ENCODE measurements around the gene STOX1. TPM values are rescaled to one million over a fixed set of nuclear protein-coding genes. Genes with fewer than 3 reads are reported as not detected.
A peak's percentile ranks its signal among the peaks of the same experiment; 100 is the strongest.

The STOX1 gene
- total and polyA plus RNA-seq, 2 of the 8 experiments (the other 6 are each of a cell fraction or from before 2014, with no cell fraction given): 0.92 to 2.6 TPM

GRCh38 chr10:68871105-68871711 lies 43.9 kb downstream of the STOX1 start:
- DNase-seq (ENCODE audit: low read depth in 1 of 2, low spot score in 2 of 2): no peak
- Histone ChIP-seq H4K20me1 (replicated peaks in 1 of 2; ENCODE audit: control insufficient read depth in 1 of 2, insufficient read depth in 2 of 2, low read length in 2 of 2) (no peaks in the 10 kb centered on the region), H2BK12ac (ENCODE audit: low read depth, low read length) (no peak overlapping the region), H3K27me3 (replicated peaks in 1 of 4; ENCODE audit: control insufficient read depth in 3 of 4, extremely low read depth in 1 of 4, insufficient read depth in 3 of 4, low read length in 3 of 4) (no peaks in the 10 kb centered on the region), H4K5ac (ENCODE audit: insufficient read length, low read depth, low read length) (no peak overlapping the region), H2BK120ac (replicated peaks; ENCODE audit: low read depth, low read length) (no peak overlapping the region), H3K79me2 (ENCODE audit: control insufficient read depth in 1 of 2, insufficient read depth in 2 of 2, low read length in 2 of 2) (no peaks in the 10 kb centered on the region), H2AK5ac (ENCODE audit: low read depth, low read length) (no peak overlapping the region), H3K23me2 (ENCODE audit: low read depth, low read length) (no peaks in the 10 kb centered on the region), H3K56ac (replicated peaks; ENCODE audit: insufficient read length, low read depth, low read length) (no peak overlapping the region), H3K9ac (replicated peaks in 1 of 4; ENCODE audit: extremely low read depth in 1 of 4, low read depth in 3 of 4, low read length in 3 of 4) (no peak overlapping the region), H3K4me1 (replicated peaks in 1 of 4; ENCODE audit: control insufficient read depth in 3 of 4, insufficient read depth in 4 of 4, low read length in 3 of 4) (peaks cover 0 to 13% (median 7%) of the 10 kb centered on the region in 4 experiments; a peak in 4 of 7 replicates), H2BK5ac (ENCODE audit: low read depth, low read length) (no peak overlapping the region), H3K79me1 (ENCODE audit: low read depth, low read length) (no peaks in the 10 kb centered on the region), H3K36me3 (ENCODE audit: control insufficient read depth in 2 of 4, insufficient read depth in 4 of 4, low read length in 3 of 4) (no peaks in the 10 kb centered on the region), H3K23ac (ENCODE audit: insufficient read length) (no peak overlapping the region), H3K4me3 (ENCODE audit: extremely low read depth in 1 of 4, insufficient read depth in 2 of 4, low read depth in 3 of 4, low read length in 4 of 4) (peak overlapping the region in 1 of 4 experiments; percentile 27; a peak in 3 of 8 replicates), H3K9me3 (ENCODE audit: insufficient read depth in 2 of 2, low read depth in 1 of 2, low read length in 1 of 2) (peaks cover 8 to 21% of the 10 kb centered on the region in 2 experiments), H3K18ac (ENCODE audit: extremely low read depth, low read length) (peak overlapping the region; percentile 2; the same call in 1 of the 2 replicates), H3K4ac (replicated peaks; ENCODE audit: insufficient read length, low read depth, low read length) (no peak overlapping the region), H2BK20ac (ENCODE audit: low read length) (no peak overlapping the region), H4K8ac (ENCODE audit: extremely low read depth, insufficient read depth, low read length) (no peak overlapping the region), H3K27ac (ENCODE audit: low read depth, low read length) (no peak overlapping the region), H2BK15ac (ENCODE audit: low read length) (no peak overlapping the region), H3K4me2 (ENCODE audit: insufficient read depth in 1 of 2, low read depth in 2 of 2, low read length in 2 of 2) (peak overlapping the region; percentile 30 to 52), H2AFZ (ENCODE audit: low read length) (no peak overlapping the region), H3K14ac (ENCODE audit: insufficient read length) (no peak overlapping the region), H4K91ac (replicated peaks; ENCODE audit: insufficient read length, low read length) (no peak overlapping the region)
- peak; percentile 90 for FAIRE-seq
- ChIA-PET POLR2A (ENCODE audit: partially characterized antibody) (interaction anchor here (1.0 to 1.6 kb wide), 3 partner anchors 25 to 44 kb away, joined by 3 to 4 read pairs (median 3); partner anchors contain the start of gene STOX1), CTCF (ENCODE audit: partially characterized antibody) (interaction anchor here (0.7 to 1.5 kb wide), 6 partner anchors 10 to 45 kb away, joined by 3 to 5 read pairs (median 3); partner anchors contain the start of gene STOX1)
- WGBS, 2 experiments (ENCODE audit: extremely low coverage in 1 of 2, insufficient coverage in 1 of 2, insufficient read length in 1 of 2, insufficient replicate concordance in 2 of 2, low coverage in 1 of 2, low lambda C conversion rate in 2 of 2, missing lambda C conversion rate in 1 of 2): 52% methylated on average over 6 of the region's 6 CpGs; no CpG with 5 or more reads in 1 of the 2 experiments
- TF ChIP-seq RFX5 (IDR thresholded peaks at IDR 0.05; ENCODE audit: borderline replicate concordance, low read depth, low read length): no peak
- no peak for TF ChIP-seq POU5F1 (IDR thresholded peaks at IDR 0.05; ENCODE audit: low read depth, low read length)
- no peak for TF ChIP-seq KDM1A (IDR thresholded peaks at IDR 0.05; ENCODE audit: borderline replicate concordance, low read length)
- TF ChIP-seq SAP30 (IDR thresholded peaks at IDR 0.05; ENCODE audit: insufficient read depth, insufficient replicate concordance, low read length): no peak
- no peak for TF ChIP-seq CHD2 (IDR thresholded peaks at IDR 0.05; ENCODE audit: low read length)

Measured in H1 (cell line).